Measurements from ENCODE around the gene CEP20. TPM values are rescaled to one million over a fixed set of nuclear protein-coding genes. Genes with fewer than 3 reads are reported as not detected.

The CEP20 gene
- total RNA-seq, 1 donor from 2014 or later = 7.6 TPM

DNA sequence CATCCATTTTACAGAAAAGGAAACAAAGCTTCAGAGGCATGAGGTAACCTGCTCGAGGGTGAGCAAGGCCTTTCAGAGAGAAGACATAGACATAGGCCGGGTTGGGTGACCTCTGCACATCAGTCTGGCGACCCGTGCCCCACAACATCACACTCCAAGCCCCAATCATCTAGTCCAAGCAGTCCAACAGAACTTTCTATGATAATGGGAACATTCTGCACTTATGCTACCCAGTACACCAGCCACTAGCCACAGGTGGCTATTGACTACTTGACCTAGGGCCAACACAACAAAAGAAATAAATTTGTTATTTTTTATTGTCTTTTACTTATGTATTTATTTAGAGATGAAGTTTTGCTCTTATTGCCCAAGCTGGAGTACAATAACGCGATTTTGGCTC is 52.3 kb downstream of the CEP20 start:
- peak overlapping the region; percentile 77 to 90 for H3K27ac ChIP-seq
- DNase-seq (ENCODE audit: low spot score in 2 of 2) = no peak
- H3K27me3 ChIP-seq = no peaks in the 10 kb centered on the region
- TF ChIP-seq, protein P1, sequence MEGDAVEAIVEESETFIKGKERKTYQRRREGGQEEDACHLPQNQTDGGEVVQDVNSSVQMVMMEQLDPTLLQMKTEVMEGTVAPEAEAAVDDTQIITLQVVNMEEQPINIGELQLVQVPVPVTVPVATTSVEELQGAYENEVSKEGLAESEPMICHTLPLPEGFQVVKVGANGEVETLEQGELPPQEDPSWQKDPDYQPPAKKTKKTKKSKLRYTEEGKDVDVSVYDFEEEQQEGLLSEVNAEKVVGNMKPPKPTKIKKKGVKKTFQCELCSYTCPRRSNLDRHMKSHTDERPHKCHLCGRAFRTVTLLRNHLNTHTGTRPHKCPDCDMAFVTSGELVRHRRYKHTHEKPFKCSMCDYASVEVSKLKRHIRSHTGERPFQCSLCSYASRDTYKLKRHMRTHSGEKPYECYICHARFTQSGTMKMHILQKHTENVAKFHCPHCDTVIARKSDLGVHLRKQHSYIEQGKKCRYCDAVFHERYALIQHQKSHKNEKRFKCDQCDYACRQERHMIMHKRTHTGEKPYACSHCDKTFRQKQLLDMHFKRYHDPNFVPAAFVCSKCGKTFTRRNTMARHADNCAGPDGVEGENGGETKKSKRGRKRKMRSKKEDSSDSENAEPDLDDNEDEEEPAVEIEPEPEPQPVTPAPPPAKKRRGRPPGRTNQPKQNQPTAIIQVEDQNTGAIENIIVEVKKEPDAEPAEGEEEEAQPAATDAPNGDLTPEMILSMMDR (IDR thresholded peaks at IDR 0.05) = no peak
- intact Hi-C loops (cut with DNase I) = no loop called here
- peaks cover 39 to 54% of the 10 kb centered on the region in 2 donors for H3K36me3 ChIP-seq
- peaks cover 25 to 62% of the 10 kb centered on the region in 2 donors for H3K4me1 ChIP-seq
- no peaks in the 10 kb centered on the region for H3K9me3 ChIP-seq
- H3K4me3 ChIP-seq = peak overlapping the region in 1 of 2 donors; percentile 39

DNA sequence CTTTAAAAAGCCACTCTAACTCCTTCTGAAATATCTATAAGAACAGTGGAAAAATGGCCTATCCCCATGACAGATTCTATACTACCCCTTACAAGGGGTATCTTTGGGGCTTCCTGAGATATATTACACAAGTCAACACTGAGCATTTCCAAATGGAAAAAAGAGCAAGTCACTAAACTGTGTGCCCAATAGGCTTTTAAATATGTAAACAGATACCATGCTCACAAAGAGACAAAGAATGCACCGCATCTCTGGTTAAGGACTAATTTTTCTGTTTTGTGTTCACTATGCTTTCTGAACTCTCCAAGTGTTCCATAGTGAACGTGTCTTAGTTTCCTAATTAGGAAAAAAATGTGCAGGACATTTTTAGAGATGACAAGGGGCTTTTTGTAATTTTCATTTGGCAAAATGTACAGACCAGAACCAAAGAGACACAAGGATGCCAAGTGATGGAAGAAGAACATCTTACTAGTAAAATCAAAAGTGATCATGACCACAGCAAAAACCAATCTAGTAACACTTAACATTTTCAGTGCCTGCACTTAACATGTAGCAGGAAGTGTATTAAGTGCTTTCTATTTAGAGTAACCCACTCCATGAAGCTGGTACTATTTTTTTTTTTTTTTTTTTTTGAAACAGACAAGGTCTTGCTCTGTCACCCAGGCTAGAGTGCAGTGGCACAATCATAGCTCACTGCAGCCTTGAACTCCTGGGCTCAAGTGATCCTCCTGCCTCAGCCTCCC is 53.1 kb downstream of the CEP20 start:
- peaks cover 47 to 58% of the 10 kb centered on the region in 2 donors for H3K36me3 ChIP-seq

DNA sequence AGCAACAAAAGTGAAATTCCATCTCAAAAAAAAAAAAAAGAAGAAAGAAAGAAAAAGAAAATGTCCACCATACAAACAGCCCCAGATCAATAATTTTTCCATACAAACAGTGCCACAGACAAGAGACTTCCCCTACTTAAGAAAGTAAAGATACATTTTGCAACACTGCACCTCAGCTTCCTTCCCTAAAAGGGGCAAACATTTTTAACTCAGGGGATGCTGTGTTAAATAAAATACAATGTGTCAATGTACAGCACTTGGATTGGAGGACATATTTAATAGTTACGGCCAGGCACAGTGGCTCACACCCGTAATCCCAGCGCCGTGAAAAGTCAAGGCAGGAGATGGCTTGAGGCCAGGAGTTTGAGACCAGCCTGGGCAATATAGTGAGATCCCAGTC is 53.9 kb downstream of the CEP20 start:
- no peak for DNase-seq (ENCODE audit: low spot score in 2 of 2)
- H3K36me3 ChIP-seq = peaks cover 47 to 53% of the 10 kb centered on the region in 2 donors
- TF ChIP-seq, protein P1 (IDR thresholded peaks at IDR 0.05) = no peak
- H3K9me3 ChIP-seq = no peaks in the 10 kb centered on the region
- H3K4me1 ChIP-seq = peaks cover 25 to 63% of the 10 kb centered on the region in 2 donors
- H3K27me3 ChIP-seq = no peaks in the 10 kb centered on the region
- peak overlapping the region; percentile 77 to 90 for H3K27ac ChIP-seq
- intact Hi-C loops (cut with DNase I) = no loop called here
- peak overlapping the region in 1 of 2 donors; percentile 39 for H3K4me3 ChIP-seq

More for the DNA sequence above, 53.1 kb downstream of the CEP20 start:
- Histone ChIP-seq H3K4me3 (peak overlapping the region in 1 of 2 donors; percentile 39), H3K9me3 (no peaks in the 10 kb centered on the region), H3K4me1 (peaks cover 26 to 63% of the 10 kb centered on the region in 2 donors), H3K27ac (peak overlapping the region; percentile 77 to 90), H3K27me3 (no peaks in the 10 kb centered on the region)
- TF ChIP-seq, protein P1 (IDR thresholded peaks at IDR 0.05) = no peak
- intact Hi-C loops (cut with DNase I) = no loop called here
- no peak for DNase-seq (ENCODE audit: low spot score in 2 of 2)

DNA sequence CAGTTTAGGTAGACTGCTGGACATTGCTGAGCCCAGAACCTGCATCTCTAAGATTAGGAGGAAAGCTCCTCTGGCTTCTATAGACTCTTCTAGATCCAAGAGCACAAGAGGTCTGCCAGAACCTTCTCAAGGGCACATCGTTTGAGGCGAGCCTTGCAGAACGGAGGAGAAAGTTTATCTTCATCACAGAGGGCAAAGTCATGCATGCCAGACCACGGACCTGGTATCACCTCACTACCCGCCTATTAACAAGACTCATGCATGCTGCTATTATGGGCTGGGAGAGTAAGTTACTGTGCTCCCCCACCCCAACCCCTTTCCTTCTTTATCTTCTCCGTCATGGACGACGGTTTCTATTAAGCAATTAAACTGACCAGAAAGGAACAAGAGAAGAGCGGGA is 54.9 kb downstream of the CEP20 start:
- no peaks in the 10 kb centered on the region for H3K27me3 ChIP-seq
- peaks cover 43 to 50% of the 10 kb centered on the region in 2 donors for H3K36me3 ChIP-seq
- DNase-seq (ENCODE audit: low spot score in 2 of 2) = no peak
- H3K27ac ChIP-seq = peak overlapping the region; percentile 77 to 90
- H3K9me3 ChIP-seq = no peaks in the 10 kb centered on the region
- peak overlapping the region in 1 of 2 donors; percentile 39 for H3K4me3 ChIP-seq
- intact Hi-C loops (cut with DNase I) = no loop called here
- TF ChIP-seq, protein P1 (IDR thresholded peaks at IDR 0.05) = no peak
- H3K4me1 ChIP-seq = peaks cover 22 to 64% of the 10 kb centered on the region in 2 donors

DNA sequence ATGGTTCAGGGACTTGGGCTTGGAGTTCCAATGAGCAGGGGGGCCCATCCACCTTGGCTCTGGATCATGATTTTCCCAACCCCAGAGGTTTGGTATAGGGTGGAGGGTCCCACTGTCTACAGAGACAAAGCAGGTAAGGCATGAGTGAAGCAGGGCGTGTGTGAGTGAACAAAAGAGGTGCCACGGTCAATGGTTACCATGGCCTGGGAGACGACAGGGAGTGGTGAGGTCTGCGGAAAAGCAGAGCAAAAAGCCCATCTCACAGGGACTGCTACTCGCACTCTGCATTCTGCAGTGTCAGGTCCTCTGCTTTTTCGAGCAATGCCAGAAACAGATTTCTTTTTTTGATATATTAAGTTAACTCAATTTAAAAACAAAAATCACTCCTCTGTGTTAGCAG is 56.2 kb downstream of the CEP20 start:
- no peak overlapping the region for H3K4me3 ChIP-seq
- H3K27ac ChIP-seq = peak overlapping the region; percentile 77 to 90
- peaks cover 43 to 49% of the 10 kb centered on the region in 2 donors for H3K36me3 ChIP-seq
- intact Hi-C loops (cut with DNase I) = no loop called here
- peaks cover 31 to 64% of the 10 kb centered on the region in 2 donors for H3K4me1 ChIP-seq
- no peaks in the 10 kb centered on the region for H3K27me3 ChIP-seq
- DNase-seq (ENCODE audit: low spot score in 2 of 2) = no peak
- TF ChIP-seq, protein P1 (IDR thresholded peaks at IDR 0.05) = no peak
- H3K9me3 ChIP-seq = no peaks in the 10 kb centered on the region
